IPS-NIHi7 (cell line): ENCODE measurements around the gene SRP72.

Source experiments
- DNase-seq: peaks from one replicate; pipeline ENCODE4 v3.0.0; 2012; ENCODE audit warnings: mixed read lengths; ENCODE audit errors: extremely low spot score

SRP72 gene

DNA sequence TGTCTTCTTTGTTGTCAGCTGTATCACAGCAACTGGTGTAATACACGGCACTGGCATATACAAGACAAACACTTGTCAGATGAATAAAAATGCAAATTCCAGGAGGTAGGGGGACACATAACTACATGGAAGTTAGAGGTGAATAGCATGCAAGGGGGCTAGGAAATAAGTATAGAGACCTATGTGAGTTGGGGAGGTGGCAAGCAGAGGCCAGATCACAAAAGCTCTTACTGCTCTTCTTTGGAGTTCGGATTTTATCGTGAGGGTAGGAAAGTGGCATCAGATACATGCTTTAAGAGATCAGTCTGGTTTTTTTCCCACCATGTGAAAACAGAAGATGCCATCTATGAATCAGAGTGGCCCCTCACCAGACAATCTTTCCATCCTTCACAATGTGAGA is 2.8 kb upstream of the SRP72 start:
- DNase-seq: no peak

DNA sequence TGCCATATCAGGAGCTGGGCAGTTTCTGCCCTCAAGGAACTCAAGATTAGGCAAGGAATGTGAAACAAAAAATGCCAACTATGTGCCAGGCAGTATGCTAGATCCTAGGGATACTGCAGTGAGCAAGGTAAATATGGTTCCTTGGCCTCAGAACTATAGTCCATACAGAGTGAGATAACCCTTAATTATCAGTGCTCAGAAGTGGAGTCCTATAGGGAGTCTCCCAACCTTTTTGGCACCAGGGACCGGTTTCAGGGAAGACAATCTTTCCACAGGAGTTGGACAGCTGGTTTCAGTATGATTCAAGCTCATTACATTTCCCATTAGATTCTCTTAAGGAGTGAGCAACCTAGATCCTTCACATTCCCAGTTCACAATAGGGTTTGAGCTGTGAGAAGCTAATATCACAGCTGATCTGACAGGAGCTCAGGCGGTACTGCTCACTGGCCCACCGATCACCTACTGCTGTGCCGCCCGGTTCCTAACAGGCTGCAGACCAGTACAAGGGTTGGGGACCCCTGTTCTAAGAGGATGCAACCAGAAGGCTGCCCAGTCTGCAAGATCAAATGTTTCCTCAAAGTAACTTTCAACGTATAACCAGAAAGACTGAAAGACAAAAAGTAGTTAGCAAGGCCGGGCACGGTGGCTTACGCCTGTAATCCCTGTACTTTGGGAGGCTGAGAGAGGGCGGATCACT is 1.7 kb upstream of the SRP72 start:
- no peak for DNase-seq

DNA sequence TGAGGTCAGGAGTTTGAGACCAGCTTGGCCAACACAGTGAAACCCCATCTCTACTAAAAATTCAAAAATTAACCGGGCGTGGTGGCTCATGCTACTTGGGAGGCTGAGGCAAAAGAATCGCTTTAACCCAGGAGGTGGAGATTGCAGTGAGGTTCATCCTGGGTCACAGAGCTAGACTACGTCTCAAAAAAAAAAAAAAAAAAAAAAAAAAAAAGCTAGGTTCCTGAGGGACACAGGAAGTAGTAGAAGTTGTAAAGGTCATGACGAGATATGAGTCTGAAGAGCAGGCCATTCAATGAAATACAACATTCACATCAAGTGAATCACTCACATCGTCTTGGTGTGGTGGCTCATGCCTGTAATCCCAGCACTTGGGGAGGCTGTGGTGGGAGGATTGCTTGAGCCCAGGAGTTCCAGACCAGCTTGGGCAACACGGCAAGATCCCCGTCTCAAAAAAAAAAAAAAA is 1.1 kb upstream of the SRP72 start:
- peak; percentile 12 for DNase-seq

DNA sequence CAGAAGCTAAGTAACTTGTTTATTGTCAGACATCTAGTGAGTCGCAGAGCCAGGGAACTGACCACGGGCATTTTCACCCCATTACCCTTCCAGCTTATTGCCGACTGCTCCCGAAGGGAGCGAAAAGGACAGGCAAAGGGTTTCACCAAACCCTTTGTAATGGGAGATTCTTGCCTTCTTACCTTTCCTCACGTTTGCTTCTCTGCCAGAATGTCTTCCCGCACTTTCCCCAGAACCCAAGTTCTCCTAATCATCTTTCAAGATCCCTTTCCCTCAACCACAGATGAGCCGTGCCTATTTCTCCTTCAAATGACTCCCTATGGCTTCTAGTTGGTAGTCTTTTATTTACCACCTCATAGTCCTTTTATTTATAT is 520 bp upstream of the SRP72 start:
- no peak for DNase-seq

DNA sequence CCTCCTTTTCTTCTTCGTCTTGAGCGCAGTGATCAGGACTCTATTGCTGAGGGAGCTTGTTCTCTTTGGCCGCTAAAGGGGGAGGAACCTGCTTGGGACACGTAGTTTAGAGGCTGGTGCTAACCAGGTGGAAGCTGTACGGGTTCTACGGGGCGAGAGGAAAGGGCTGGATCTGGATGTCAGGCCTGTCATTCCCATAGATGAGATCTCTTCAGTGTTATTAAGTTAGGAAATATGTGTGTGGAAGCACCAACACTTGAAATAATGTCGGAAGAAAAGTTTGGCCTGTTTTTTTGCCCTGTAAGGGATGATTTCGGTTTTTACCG is 643 bp downstream of the SRP72 start:
- peak; percentile 57 for DNase-seq

DNA sequence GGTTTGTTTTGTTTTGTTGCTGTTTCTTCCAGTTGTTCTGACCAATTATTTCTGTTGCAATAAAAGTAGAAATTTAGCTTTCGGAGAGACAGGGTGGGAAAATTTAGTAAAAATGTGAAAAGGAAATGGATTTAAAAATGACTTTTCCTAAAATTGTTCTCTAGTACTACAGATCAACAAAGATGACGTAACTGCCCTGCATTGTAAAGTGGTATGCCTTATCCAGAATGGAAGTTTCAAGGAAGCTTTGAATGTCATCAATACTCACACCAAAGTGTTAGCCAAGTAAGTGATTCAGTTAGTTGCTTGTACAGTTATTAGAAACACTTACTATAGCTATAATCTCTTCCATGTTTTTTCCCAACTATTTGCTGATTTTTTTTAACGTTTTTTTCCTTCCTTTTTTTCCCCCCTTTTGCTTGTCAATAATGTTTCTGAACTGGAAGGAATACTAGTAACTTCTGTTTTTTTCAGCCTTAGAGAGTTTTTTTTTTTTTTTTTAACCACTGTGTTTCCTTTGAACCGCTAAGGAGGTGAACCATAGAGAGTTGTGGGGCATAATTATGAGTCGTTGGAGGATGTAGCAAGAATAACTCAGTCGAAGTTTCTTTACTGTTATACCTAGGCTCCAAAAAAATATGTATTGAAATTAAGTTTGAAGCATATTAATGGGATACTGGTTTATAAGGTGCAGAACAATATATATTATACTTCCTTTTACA is 2.2 kb downstream of the SRP72 start:
- DNase-seq: no peak

DNA sequence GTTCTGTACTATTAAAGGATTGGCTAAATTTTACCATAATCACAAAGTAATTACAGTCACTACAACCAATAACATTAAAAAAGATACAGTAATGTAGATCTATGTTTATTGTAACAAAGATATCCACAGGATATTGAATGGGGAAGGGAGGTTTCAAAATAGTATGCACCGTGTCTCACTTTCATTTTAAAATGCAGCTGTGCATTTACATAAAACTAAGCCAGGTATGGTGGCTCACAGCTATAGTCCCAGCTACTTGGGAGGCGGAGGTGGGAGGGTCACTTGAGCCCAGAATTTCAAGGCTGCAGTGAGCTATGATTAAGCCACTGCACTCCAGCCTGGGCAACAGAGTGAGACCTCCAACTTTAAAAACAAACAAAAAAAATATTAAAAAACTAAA is 8.5 kb downstream of the SRP72 start:
- DNase-seq: no peak

DNA sequence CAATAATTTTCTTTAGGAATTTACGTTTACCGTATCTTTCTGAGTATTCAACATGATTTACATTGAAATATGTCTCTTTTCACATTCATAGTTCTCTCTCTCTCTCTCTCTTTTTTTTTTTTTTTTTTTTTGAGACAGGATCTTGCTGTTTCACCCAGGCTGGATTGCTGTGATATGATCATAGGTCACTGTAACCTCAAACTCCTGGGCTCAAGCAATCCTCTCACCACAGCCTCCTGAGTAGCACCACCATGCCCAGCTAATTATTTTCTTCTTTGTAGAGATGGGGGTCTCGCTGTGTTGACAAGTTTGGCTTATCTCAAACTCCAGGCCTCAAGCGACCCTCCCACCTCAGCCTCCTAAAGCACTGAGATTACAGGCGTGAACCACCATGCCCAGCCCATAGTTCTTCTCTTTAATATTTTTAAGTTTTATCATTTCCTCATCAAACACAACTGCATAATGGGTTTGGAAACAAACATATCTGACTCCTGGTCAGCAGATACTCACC is 9.8 kb downstream of the SRP72 start:
- DNase-seq: no peak

DNA sequence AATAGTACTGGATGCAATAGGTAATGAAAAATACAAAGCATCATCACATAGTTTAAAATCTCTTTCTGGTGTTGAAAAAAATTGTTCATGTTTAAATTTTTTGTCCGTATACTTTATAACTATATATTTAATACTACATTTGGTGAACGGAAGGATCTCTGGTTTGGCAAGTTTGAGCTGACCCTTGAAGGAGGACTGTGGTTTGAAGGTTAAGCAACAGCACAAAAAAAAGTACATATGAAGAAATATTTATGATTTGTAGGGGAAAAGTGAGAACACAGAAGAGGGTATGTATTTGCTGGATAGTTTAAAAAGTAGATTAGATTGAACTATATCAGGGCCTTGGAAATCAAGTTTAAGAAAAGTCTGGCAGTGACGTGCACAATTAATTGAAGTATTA is 13.3 kb downstream of the SRP72 start:
- DNase-seq: no peak

DNA sequence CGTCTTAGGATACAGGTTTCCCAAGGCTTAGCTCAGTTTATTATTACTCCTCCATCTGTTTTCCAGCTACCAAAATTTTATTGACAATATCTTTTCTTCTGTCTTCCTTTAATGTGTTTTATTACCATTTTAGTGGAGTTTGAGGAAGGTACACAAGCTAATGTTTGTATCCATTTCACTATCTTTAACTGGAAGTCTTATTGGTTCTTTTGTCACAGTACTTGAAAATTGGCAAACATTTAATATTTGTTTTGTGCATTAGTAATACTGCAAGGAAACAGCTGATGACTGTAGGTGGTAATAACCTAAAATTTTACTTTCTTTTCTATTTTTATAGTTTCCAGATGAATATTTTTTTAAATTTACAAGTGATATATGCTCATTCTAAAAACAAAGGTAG is 28.8 kb downstream of the SRP72 start:
- DNase-seq: no peak

DNA sequence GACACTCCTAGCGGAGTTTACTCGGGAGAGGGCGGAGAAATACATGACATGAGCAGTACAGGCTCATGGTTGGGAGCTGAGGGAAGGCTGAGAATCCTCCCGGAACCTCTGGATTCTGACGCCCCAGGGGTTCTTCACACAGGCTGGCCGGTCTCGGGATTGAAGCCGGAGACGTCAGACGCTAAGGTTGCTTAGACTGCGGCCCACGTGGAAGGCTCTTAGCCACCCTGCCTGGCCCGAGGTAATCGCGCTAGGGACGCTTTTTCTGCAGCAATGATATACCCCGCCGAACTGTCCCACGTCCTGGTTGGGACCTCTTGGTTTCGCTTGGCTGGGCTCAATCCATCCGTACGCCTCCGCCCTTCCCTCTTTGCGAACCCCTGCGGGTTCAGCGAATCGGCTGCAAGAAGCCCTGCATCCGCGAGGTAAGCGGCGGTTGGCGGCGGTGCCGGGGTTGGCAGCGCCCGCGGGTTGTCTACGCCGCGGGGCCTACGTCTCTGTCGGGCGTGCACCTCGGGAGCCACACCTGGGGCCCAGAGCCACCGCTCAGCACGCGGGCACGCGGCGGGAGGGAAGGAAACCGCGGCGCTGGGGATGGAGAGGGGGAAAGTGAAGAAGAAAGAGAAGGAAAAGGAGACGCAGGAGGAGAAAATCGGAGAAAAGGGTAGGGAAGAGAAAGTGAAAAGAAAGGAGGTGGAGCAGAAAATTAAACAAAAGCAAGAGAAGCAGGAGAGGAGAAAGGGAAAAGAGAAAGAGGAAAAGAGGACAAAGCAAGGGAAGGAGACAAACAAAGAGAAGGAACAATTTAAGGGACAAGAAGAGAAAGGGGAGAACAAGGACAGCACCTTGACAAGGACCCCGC is 38.1 kb downstream of the SRP72 start, which contains the start of gene ARL9:
Gene ARL9 (plus strand): TSS at position 523 of the 862 bp plus-strand sequence. CDS start 72 bp downstream, at position 595.
- DNase-seq: peak; percentile 78

DNA sequence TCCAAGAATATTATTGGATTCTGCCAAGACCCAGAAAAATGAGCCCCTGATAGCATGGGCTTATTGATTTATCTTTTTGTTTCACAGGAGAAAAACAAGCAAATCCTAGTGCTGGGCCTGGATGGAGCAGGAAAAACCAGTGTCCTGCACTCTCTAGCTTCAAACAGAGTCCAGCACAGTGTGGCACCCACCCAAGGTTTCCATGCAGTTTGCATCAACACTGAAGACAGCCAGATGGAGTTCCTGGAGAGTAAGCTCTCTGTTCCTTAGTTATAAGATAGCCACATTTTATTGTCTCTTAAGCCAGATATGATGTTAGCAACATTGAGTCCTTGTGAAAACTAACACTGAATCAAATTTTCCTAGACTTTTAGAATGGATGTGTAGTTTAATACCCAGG is 43.7 kb downstream of the SRP72 start:
- DNase-seq: no peak

DNA sequence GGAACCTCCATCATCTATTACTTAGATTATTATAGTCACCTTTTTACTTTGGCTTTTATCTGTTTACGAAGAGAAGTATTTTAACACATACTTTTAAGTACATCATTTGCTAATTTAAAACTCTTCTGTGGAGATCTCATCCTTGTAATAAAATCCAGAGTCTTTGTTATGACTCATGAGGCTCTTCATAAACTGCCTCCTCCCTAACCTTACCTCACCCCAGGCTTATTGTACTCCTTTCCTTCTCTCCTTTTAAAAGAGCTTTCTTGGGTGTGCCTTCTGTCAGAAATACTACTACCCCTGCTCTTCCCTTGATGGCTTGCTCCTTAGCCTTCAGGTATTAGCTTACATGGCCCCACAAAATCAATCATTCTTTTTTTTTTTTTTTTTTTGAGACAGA is 44.7 kb downstream of the SRP72 start:
- no peak for DNase-seq

DNA sequence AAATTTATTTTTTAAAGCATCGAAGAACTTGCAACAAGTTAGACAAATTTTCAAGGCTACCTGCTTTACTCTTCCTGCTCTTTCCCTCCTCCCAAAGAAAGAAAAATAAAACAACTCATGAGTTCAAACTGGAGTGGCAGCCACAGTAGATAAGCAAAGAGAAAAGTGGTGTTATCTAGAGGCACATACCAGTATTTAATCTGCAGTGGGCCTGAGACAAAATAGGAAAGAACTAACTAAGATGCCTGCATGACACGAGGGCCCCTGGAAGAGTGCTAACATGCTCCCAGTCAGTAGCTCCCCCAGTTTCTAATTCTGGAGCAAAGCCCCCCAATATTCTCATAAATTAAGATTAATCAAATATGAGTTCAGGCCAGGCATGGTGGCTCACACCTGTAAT is 46.1 kb downstream of the SRP72 start:
- DNase-seq: no peak

DNA sequence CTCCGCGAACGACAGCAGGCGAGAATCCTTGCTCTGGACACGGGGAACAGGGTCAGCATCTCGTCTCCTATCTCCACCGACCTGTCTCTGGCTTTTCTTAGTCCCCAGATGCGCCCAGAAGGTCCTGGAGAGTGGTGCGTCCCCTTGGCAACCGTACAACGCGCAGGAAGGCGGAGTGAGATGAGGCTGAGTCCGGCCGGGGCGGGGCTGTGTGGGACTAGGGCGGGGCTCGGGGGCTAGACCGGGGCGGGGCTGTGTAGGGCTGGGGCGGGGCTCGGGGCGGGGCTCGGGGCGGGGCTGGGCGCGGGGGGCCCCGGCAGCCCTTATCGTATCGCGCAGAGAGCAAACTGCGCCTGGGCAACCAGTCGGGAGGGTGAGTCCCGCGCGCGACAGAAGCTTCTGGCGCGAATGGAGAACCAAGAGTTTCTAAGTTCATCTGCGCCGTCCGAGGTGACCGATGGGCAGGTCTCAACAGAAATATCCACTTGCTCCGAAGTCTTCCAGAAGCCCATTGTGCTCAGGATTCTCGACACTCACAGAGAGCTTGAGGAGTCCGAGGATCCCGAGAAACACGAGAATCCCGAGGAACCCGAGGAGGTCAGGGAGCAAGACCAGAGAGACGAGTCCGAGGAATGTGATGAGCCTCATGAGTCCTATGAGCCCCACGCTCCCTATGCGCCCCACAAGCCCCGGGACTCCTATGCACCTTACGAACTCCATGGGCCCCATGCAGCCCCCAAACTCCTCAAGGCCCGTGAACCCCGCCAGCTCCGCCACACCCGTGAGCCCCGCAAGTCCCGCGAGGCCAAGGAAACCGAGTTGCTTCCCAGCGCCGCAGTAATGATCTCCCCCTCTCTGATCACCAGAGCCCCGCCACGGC is 63.1 kb downstream of the SRP72 start:
- peak; percentile 96 for DNase-seq

DNA sequence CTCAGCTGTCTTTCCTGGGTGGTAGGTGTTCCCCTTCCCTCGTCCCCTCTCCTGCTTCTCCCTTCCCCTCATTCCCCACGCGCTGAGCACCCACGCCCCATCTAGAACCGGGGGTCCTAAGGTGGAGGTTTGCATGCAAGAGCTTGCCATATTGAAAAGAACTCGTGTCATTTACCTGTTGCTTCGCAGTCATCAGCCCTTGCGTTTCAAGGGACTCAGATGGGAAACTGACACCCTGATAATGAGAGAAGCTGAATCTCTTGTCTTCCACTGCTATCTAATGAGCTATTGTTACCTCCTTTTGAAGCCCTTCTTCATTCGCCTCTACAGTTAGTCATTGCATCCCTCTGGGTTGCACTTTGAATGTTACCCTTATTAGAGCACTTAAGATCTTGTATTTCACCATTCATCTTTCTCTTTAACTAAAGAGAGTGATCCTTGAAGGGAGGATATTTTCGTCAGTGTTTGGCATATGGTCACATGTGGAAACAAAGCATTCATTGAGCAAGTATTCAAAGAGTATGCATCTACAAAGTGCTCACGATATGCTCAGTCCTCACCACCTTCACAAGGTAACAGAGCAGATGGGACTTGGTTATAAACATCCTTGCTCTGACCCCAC is 63.8 kb downstream of the SRP72 start:
- DNase-seq: no peak

DNA sequence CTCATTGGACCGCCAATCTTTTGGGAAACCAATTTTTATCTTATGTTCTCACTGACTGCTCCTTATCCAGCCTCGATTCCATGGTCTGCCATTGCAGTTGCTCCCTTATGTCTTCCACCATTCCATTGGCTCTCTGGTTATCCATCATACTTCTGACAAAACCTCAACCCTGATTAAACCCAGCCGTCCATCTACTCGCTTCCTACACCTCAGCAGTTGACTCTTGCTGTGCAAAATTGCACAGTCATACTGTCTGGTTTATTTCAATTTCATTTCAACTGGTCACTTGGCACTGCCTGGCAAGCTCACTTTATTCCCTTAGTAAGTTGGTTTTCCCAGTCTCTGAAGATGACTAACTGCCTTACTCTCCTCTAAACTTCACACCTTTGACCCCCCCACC is 64.4 kb downstream of the SRP72 start:
- DNase-seq: no peak

DNA sequence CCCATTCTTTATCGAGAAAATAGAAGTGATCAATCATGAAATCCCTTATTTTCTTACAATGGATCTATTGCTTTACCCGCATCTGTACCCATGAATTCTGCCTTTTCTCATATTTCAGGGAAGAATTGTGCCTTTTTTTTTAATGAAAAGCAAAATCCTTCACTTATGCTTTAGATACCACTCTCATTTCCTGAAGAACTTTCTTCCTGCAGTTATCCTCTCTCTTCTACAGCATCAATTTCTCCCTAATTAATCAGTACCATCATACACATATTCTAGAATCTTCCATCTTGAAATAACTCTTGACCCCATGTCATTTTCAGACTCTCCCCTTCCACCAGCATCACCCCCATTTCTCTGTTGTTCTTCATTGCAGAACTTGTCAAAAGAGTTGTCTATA is 64.8 kb downstream of the SRP72 start:
- DNase-seq: no peak

DNA sequence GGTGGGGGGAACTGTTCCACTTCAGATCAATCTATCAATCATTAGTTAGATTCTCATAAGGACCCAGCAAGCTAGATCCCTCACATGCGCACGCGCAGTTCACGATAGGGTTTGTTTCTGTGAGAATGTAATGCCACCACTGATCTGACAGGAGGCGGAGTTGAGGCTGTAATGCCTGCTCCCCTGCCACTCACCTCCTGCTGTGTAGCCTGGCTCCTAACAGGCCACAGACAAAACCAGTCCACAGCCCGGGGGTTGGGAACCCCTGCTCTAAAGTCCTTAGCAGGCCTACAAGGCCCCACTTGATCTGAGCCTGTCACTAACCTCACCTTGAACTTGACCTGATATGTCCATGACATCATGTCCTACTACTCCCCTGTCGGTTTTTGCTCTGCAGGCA is 68.5 kb downstream of the SRP72 start:
- no peak for DNase-seq

DNA sequence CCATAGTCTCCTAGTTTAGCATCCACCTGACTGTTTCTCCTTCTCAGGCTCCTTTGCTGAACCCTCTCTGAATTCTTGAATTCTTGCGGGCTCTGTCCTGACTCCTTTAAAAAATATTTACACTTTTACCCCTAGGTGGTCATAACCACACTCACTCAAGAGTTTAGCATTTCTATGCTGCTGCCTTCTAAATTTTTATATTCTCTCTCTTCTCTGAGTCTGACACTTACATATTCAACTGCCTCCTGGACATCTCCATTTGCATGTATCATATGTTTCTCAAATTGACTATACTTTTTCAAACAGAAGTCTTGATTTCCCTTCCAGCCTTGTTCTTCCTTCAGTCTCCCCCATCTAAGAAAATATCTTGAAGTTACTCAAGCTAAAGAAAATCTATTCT is 69.7 kb downstream of the SRP72 start:
- DNase-seq: no peak

DNA sequence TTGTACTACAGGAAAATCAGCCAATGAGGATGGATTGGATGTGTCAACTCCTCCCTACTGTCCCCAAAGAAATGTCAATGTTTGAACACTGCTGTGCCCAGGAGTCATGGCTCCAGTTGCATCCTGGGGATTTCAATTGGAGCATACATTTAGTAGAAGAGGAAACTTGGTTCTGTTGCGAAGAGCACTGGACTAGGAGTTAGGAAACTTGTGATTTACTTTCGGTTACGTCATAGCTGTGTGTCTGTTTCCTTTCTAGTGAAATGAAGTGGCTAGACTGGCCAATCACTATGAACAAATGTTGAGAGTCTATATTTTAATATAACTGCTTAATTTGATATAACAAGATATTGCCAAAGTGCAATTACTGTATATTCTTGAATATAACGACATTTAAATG is 73.4 kb downstream of the SRP72 start:
- DNase-seq: no peak
